CD4-positive, CD25-positive, alpha-beta regulatory T cell (primary cell): ENCODE data around the gene NFYC. TPM values are rescaled to one million over a fixed set of nuclear protein-coding genes. Genes with fewer than 3 reads are reported as not detected.

ENCODE experiments used
- ATAC-seq, 2 donors: fragments of 150-1000 bp; cut with Tn5 transposase; one replicate each; pipeline ENCODE4 v1.10.0; 2021; ENCODE audit warnings: low read depth in 2 of 2, moderate number of reproducible peaks in 2 of 2, moderate library complexity in 1 of 2
- DNase-seq, 3 donors: peaks; one replicate each; pipeline versions ENCODE4 v3.0.0 to v3.0.0-alpha.2; 2012 to 2022; ENCODE audit warnings: mixed read lengths in 1 of 3
- H3K27ac ChIP-seq: one replicate; pipeline ENCODE4 v1.7.0; 2013; ENCODE audit warnings: mild to moderate bottlenecking, low read length; ENCODE audit not compliant: insufficient read depth, poor library complexity, severe bottlenecking
- H3K27me3 ChIP-seq: one replicate; pipeline ENCODE4 v1.7.0; 2013; ENCODE audit warnings: low read length; ENCODE audit not compliant: control insufficient read depth, insufficient read depth
- H3K36me3 ChIP-seq: one replicate; pipeline ENCODE4 v1.7.0; 2013; ENCODE audit warnings: mild to moderate bottlenecking, low read length, moderate library complexity; ENCODE audit not compliant: control insufficient read depth, insufficient read depth
- H3K4me1 ChIP-seq: 2 replicates; pipeline ENCODE4 v1.7.0; 2013; ENCODE audit warnings: mild to moderate bottlenecking, low read length; ENCODE audit not compliant: insufficient read depth, control insufficient read depth, poor library complexity, severe bottlenecking
- H3K4me3 ChIP-seq: one replicate; pipeline ENCODE4 v1.7.0; 2013; ENCODE audit warnings: low read depth, mild to moderate bottlenecking, low read length, moderate library complexity
- H3K9me3 ChIP-seq, 2 experiments: 1 replicate in 1 of 2; 2 replicates in 1 of 2; pipeline ENCODE4 v1.7.0; 2013; ENCODE audit warnings: low read length in 2 of 2, mild to moderate bottlenecking in 1 of 2, moderate library complexity in 1 of 2; ENCODE audit not compliant: control insufficient read depth in 2 of 2
- H3K27ac Mint-ChIP-seq, 3 donors: one replicate each; pipeline ENCODE4 v1.8.0; 2020 to 2022; ENCODE audit warnings: mild to moderate bottlenecking in 3 of 3, mixed read lengths in 3 of 3, moderate library complexity in 2 of 3
- H3K27me3 Mint-ChIP-seq: one replicate; pipeline ENCODE4 v1.8.0; 2022; ENCODE audit warnings: mild to moderate bottlenecking, mixed read lengths
- H3K36me3 Mint-ChIP-seq: one replicate; pipeline ENCODE4 v1.8.0; 2020; ENCODE audit warnings: mixed read lengths
- H3K4me1 Mint-ChIP-seq, 4 donors: one replicate each; pipeline ENCODE4 v1.8.0; 2020 to 2022; ENCODE audit warnings: mixed read lengths in 4 of 4, mild to moderate bottlenecking in 1 of 4
- H3K4me3 Mint-ChIP-seq, 4 donors: one replicate each; pipeline ENCODE4 v1.8.0; 2020 to 2022; ENCODE audit warnings: mild to moderate bottlenecking in 4 of 4, mixed read lengths in 4 of 4, moderate library complexity in 3 of 4
- H3K9me3 Mint-ChIP-seq, 7 donors: one replicate each; pipeline ENCODE4 v1.8.0; 2020 to 2022; ENCODE audit warnings: mixed read lengths in 7 of 7, mild to moderate bottlenecking in 3 of 7, moderate library complexity in 2 of 7
- polyA plus RNA-seq, 4 donors: library from polyadenylated mRNA; unstranded; fragments of 300-500 nt; fragmentation: Illumina TruSeq; gene quantifications; one replicate each; pipeline ENCODE4 v1.2.3, GENCODE V29; 2021
- total RNA-seq: library from RNA; stranded (reverse); gene quantifications from one replicate; pipeline ENCODE4 v1.2.3, GENCODE V29; 2022

Gene NFYC
- total and polyA plus RNA-seq, 5 donors from 2014 or later = 51.2 to 61.1 (median 57.1) TPM

DNA sequence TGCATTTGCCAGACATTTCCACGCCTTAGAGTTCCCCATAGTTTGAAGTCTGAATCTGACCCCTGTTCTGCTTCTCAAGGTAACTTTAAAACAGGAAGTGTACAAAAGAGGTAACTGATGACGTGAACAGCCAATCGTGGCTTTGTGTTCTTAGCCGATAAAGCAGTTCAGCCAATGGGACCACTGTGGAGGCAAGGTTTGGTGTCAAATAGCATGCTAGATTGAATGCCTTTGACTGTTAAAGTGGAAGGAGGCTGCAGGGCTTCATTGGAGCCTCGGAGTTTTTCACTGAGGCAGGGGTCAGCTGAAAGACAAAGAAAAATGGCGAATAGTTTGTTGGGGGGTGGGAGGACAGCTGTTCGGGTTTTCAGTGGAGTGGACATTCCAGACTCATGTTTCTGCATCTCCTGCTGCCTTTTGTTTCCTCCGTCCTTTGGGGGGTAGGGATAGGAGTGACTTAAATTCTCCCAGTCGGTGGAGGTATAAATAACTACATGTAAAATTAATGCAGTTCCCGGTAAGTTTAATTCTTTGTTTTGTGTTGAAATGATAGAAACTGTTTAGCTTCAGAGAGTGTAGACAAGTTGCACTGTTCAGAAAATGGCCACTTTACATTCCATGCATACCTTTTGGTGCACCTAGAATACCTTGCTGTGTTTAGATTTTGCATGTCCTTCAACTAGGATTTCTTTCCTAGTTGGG, 17.7 kb downstream of the NFYC start:
- H3K9me3 ChIP-seq = no peaks in the 10 kb centered on the region
- peaks cover 59% of the 10 kb centered on the region for H3K4me1 ChIP-seq
- H3K36me3 Mint-ChIP-seq = peaks cover 9% of the 10 kb centered on the region
- ATAC-seq (peak; percentile 97), DNase-seq (peak; percentile 75 to 94 (median 89))
- H3K36me3 ChIP-seq = no peaks in the 10 kb centered on the region
- H3K4me3 Mint-ChIP-seq = peak overlapping the region; percentile 92 to 98 (median 96)
- no peaks in the 10 kb centered on the region for H3K27me3 ChIP-seq
- peaks cover 43 to 79% (median 56%) of the 10 kb centered on the region in 4 donors for H3K4me1 Mint-ChIP-seq
- no peaks in the 10 kb centered on the region for H3K27me3 Mint-ChIP-seq
- peaks cover 0 to 1% (median 0%) of the 10 kb centered on the region in 7 donors for H3K9me3 Mint-ChIP-seq
- peak overlapping the region; percentile 90 for H3K4me3 ChIP-seq
- H3K27ac Mint-ChIP-seq = peak overlapping the region; percentile 65 to 96 (median 95)
- H3K27ac ChIP-seq = peak overlapping the region; percentile 86

GRCh38 chr1:40709802-40710278, 18.3 kb downstream of the NFYC start:
- Mint-ChIP-seq H3K27me3 (no peaks in the 10 kb centered on the region), H3K4me1 (peaks cover 41 to 77% (median 55%) of the 10 kb centered on the region in 4 donors), H3K9me3 (peaks cover 0 to 1% (median 0%) of the 10 kb centered on the region in 7 donors), H3K36me3 (peaks cover 6% of the 10 kb centered on the region), H3K27ac (peak overlapping the region; percentile 7 to 96 (median 65)), H3K4me3 (peak overlapping the region; percentile 92 to 98 (median 96))
- ATAC-seq (no peak), DNase-seq (no peak)
- Histone ChIP-seq H3K27ac (peak overlapping the region; percentile 86), H3K9me3 (no peaks in the 10 kb centered on the region), H3K4me1 (peaks cover 57% of the 10 kb centered on the region), H3K27me3 (no peaks in the 10 kb centered on the region), H3K4me3 (peak overlapping the region; percentile 90), H3K36me3 (no peaks in the 10 kb centered on the region)

DNA sequence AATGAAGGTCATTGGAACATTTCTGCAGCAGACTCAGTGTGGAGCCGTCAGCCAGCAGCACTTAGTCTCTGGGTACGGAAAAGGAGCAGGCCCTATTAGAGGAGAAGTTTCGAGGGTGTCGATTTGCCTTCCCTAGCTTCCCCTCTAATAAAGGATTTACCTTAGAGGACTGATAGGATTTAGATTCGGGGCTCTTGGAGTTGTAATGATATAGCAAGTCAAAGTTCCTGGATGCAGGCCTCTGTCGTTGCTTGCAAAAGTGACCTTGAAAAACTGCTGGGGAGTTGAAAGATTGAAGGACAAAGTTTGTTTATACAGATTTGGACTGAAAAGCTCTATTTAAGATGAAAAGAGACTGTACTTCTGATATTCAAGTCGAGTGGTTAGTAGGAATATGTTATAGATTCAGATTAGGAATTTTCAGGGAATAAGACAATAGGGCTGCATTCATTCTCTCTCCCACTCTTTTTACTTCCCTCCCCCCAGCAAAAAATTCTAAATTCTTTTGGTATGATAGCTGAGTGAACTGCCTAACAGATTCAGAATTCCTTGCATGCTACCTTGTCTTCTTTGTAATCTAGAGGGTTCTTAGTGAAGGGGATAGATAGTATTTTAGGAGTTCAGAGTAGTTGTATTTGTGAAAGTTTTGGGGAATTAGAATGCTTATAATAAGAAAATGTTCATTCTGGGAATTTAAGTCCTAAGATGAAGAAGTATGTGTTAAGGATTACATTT, 19.2 kb downstream of the NFYC start:
- peaks cover 39 to 77% (median 55%) of the 10 kb centered on the region in 4 donors for H3K4me1 Mint-ChIP-seq

DNA sequence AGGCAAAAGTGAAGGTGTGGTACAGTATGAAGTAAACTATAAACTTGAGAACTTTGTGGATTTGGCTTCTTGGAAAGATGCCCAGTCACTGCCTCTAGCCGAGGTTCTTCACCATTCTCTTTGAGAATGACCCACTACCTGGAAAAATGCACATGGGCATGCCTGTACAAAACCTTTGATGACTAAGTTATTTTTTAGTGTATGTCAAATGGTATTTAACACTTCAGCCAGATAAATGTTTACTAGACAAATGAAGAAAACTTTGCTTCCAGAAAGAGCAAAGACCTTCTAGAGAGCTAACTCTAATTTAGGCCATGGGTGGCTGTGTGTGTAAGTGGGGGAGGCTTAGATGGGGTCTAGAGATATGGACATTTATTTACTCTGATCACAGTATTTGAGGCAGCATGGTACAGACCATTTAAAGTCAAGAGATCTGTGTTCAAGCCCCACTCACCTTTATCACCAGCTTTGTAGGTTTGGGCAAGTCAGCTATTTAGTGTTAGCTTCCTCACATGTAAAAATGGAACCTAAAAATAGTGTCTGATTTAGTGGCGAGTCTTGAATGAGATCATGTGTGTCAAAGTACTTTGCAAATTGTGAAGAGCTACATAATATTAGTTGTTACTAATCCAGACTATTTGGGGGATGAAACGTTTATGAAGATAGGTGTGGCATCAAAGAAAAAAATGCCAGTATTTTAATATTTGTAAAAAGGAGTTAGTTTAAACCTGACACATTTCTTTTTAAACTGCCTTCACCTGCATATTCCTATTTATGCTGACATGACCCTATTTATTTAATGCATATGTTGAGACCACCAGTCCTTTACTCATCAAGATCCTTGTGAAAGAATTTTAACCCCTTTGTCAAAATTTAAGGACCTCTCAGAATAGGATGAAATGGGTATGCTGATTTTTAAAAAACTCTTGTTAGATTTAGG, 20.2 kb downstream of the NFYC start:
- H3K36me3 ChIP-seq = no peaks in the 10 kb centered on the region
- Mint-ChIP-seq H3K27me3 (no peaks in the 10 kb centered on the region), H3K36me3 (peaks cover 6% of the 10 kb centered on the region), H3K9me3 (peaks cover 0 to 1% (median 0%) of the 10 kb centered on the region in 7 donors), H3K4me1 (peaks cover 48 to 80% (median 61%) of the 10 kb centered on the region in 4 donors), H3K4me3 (peak overlapping the region; percentile 48 to 97 (median 72)), H3K27ac (peak overlapping the region; percentile 43 to 86 (median 69))
- no peaks in the 10 kb centered on the region for H3K9me3 ChIP-seq
- peak overlapping the region; percentile 42 for H3K4me3 ChIP-seq
- peak overlapping the region; percentile 21 for H3K27ac ChIP-seq
- peaks cover 57% of the 10 kb centered on the region for H3K4me1 ChIP-seq
- DNase-seq (no peak), ATAC-seq (no peak)
- H3K27me3 ChIP-seq = no peaks in the 10 kb centered on the region

More for the DNA sequence above, 19.2 kb downstream of the NFYC start:
- no peaks in the 10 kb centered on the region for H3K9me3 ChIP-seq
- DNase-seq (no peak), ATAC-seq (no peak)
- Mint-ChIP-seq H3K27ac (peak overlapping the region; percentile 43 to 86 (median 70)), H3K36me3 (peaks cover 6% of the 10 kb centered on the region), H3K9me3 (peaks cover 0 to 1% (median 0%) of the 10 kb centered on the region in 7 donors), H3K27me3 (no peaks in the 10 kb centered on the region), H3K4me3 (peak overlapping the region; percentile 92 to 98 (median 96))
- H3K4me1 ChIP-seq = peaks cover 57% of the 10 kb centered on the region
- H3K4me3 ChIP-seq = peak overlapping the region; percentile 90
- peak overlapping the region; percentile 86 for H3K27ac ChIP-seq
- H3K36me3 ChIP-seq = no peaks in the 10 kb centered on the region
- H3K27me3 ChIP-seq = no peaks in the 10 kb centered on the region

DNA sequence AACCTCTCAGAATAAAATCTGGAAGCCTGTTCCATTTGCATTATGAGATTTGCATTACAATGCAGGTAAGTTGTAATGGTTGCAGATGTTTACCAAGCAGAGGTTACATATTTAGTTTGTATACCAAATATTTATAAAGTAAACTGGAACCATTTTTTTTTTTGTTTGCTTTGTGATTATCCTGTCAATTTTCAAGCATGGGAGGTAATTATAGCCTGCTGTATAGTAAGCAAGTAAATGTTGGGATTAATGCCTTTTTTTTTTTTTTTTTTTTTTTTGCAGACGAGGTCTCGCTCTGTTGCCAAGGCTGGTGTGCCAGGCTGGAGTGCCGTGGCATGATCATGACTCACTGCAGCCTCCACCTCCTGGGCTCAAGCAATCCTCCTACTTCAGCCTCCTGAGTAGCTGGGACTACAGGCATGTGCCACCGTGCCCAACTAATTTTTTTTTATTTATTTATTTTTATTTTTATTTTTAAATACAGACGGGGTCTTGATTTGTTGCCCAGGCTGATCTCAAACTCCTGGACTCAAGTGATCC, 21.0 kb downstream of the NFYC start:
- no peaks in the 10 kb centered on the region for H3K27me3 ChIP-seq
- ATAC-seq (no peak), DNase-seq (no peak)
- Mint-ChIP-seq H3K27me3 (no peaks in the 10 kb centered on the region), H3K4me1 (peaks cover 49 to 86% (median 67%) of the 10 kb centered on the region in 4 donors), H3K36me3 (peaks cover 6% of the 10 kb centered on the region), H3K9me3 (peaks cover 0 to 1% (median 0%) of the 10 kb centered on the region in 7 donors), H3K4me3 (peak overlapping the region in 3 of 4 donors; percentile 53 to 69 (median 66)), H3K27ac (peak overlapping the region in 1 of 3 donors; percentile 43)
- H3K4me1 ChIP-seq = peaks cover 57% of the 10 kb centered on the region
- H3K4me3 ChIP-seq = peak overlapping the region; percentile 70
- H3K27ac ChIP-seq = peak overlapping the region; percentile 45
- H3K36me3 ChIP-seq = no peaks in the 10 kb centered on the region
- H3K9me3 ChIP-seq = no peaks in the 10 kb centered on the region

DNA sequence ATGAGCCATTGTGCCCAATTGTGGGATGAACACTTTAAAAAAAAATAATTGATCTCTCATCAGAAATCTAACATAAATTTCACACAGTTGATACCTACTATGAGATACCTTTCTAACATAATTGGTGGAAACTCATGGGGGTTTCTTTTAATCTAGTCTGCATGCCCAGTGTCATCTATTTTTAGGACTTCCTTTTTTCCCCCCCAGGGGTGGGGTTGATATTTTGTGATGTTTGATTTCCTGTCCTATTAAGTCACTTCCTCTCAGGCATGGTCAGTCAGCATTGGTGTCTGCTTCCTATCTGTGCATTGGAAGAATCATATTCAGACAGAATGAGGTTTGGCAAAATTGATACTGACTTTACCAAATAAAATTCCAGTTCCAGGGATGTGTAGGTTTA, 21.5 kb downstream of the NFYC start:
- no peaks in the 10 kb centered on the region for H3K9me3 Mint-ChIP-seq
- H3K27ac Mint-ChIP-seq = peak overlapping the region in 2 of 3 donors; percentile 46 to 50
- peaks cover 6% of the 10 kb centered on the region for H3K36me3 Mint-ChIP-seq
- peak overlapping the region; percentile 47 to 69 (median 60) for H3K4me3 Mint-ChIP-seq
- peak overlapping the region; percentile 70 for H3K4me3 ChIP-seq
- no peak for ATAC-seq
- H3K9me3 ChIP-seq = no peaks in the 10 kb centered on the region
- H3K27me3 ChIP-seq = no peaks in the 10 kb centered on the region
- H3K4me1 Mint-ChIP-seq = peaks cover 51 to 86% (median 71%) of the 10 kb centered on the region in 4 donors
- peak overlapping the region; percentile 45 for H3K27ac ChIP-seq
- peak in 2 of 3 donors; percentile 32 to 72 for DNase-seq
- H3K36me3 ChIP-seq = no peaks in the 10 kb centered on the region
- H3K4me1 ChIP-seq = peaks cover 57% of the 10 kb centered on the region
- no peaks in the 10 kb centered on the region for H3K27me3 Mint-ChIP-seq
